ENCODE results near the gene SLC15A4.

GRCh38 chr12:128840862-128841468 lies 17.2 kb upstream of the SLC15A4 start:
- TF ChIP-seq CTCF (IDR thresholded peaks at IDR 0.05; ENCODE audit: low read depth, low read length) (no peak), EZH2phosphoT487 (IDR thresholded peaks at IDR 0.05; ENCODE audit: low read depth) (no peak)

All from OCI-LY3 (cell line).